ENCODE results near the gene CPNE6.
"Not testable (repeated sequence)": the region's sequence is repeated elsewhere in the genome, so short reads cannot be mapped to it uniquely, and the experiment has no call there.

The CPNE6 gene

DNA sequence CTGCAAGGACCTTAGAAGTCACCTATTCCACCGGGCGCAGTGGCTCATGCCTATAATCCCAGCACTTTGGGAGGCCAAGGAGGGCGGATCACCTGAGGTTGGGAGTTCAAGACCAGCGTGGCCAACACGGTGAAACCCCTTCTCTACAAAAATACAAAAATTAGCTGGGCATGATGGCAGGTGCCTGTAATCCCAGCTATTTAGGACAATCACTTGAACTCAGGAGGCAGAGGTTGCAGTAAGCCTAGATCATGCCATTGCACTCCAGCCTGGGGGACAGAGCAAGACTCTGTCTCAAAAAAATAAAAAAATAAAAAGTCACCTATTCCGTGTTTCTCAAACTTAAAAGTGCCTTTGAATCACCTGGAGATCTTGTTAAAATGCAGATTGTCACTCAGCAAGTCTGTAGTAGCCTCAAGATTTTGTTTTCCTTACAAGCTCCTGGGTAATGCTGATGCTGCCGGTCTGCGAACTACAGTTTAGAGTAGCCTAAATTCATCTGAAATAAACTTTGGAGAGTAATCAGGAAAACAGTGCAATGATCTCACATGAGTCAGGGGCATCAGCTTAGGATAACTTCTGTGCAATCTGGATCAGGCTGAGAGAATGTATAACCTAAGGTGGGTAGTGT lies 34.4 kb downstream of the CPNE6 start:
- not testable (repeated sequence) for DNase-seq (ENCODE audit: low read depth)

- no peak for DNase-seq (ENCODE audit: low read depth)
These were observed 35.4 kb downstream of the CPNE6 start for GRCh38 chr14:24106672-24107271.

DNA sequence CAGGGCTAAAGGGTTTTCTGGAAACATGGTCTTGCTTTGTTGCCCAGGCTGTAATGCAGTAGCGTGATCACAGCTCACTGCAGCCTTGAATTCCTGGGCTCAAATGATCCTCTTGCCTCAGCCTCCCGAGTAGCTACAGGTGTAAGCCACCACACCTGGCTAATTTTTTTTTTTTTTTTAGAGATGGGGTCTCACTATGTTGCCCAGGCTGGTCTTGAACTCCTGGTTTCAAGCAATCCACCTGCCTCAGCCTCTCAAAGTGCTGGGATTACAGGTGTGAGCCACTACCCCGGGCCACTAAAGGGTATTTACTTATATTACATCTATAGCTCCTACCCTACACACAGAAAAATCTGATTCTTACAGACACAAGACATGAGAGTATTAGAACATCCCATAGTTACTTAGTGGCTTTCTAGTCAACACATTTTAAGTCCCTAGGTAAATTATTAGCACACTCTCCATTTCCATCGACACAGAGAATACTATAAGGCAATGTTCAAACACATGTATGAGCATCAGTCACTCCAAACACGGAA lies 37.0 kb downstream of the CPNE6 start:
- DNase-seq (ENCODE audit: low read depth): no peak

- DNase-seq (ENCODE audit: low read depth): no peak
These were observed 38.7 kb downstream of the CPNE6 start for GRCh38 chr14:24110060-24110459.

GRCh38 chr14:24110523-24110922 lies 39.2 kb downstream of the CPNE6 start:
- no peak for DNase-seq (ENCODE audit: low read depth)

DNA sequence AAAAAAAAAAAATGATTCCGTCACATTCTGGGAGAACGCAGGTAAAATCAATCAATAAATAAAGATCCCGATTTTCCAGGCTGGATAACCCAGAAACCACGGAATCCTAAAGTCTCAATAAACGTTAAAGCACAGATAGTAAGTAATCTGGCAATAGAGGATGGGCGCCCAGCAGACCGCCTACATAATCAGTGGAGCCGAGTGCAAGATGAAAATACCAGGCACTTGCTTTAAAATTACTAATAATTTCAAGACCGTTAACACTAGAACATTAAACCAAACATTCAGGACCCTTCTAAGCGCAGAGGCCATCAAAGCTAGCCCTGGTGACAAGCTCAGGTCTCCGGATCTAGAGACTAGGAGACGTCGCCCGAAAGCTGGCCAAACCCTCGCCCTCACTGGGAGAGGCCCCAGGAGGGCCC lies 42.0 kb downstream of the CPNE6 start:
- DNase-seq (ENCODE audit: low read depth): no peak

DNA sequence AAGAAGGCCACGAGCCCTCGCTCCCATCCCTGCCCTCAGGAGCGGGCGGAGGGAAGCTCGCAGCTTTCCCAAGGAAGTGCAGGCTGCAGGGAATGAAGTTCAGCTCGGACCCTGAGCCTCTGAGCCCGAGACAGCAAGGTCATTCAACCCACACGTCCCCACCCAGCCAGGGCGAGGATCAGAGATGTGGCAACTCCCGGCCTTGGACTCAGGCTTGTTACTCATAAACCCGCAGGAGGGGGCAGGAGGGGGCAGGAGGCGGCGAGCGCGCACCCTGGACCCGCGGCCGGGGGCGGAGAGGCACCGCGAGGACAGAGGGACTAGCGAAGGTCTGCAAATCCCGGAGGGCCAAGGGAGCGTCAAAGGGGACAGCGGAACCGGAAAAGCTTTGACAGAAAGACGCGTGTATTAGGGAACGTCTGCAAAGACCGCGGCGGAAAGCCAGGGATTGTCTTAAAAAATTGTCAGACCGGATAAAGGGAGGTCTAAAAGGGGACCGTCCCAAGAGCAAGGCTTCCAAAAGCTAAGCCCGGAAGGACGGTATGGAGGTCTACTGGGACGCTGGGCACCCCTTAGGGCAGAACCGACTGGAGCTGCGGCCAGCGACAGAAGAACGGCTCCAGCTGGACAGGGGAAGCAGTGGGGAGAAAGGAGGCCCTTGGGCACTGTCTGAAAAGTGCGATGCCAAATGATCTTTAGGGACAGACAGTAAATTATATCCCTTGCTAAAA lies 42.6 kb downstream of the CPNE6 start:
- peak; percentile 91 for DNase-seq (ENCODE audit: low read depth)

DNA sequence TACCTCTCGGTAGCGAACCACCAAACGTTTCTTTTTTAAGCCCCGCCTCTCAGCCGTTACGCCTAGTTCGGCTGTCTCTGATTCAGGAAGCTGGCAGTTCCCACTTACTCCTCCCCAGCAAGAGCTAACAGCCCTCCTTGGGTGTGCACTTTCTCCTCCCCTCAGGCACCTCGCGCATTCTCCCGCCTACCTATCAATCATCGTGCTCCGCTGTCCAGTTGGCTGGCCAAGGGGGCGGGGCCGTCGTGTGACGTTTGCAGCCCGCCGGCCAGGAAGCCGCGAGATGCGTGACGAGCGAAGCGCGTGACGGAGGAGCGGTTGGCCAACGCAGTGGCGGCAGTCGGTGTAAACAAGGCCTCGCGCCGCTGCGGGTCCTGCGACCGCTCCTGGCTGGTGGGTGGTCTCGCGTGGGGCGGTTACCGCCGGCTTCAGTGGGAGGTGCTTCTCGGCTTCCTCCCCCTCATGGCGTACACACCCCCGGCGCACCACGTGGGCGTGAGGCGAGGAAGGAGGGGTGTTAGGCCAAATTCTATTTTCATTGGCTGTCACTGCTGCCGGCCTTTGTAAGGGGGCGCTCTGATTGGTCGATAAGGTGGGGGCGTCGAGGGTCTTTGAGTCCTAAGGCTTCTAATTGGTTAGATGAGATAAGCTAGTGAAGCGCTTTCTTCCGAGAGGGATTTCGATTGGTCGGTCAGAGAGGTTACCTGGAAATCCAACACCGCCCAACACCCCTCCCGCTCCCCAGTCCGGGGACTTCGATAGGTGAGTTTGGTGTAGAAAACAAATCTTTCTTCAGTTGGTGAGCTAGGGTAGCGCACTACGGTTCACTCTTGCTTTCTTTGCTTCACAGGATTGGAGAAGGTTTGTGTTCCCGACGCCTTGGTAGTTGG lies 43.4 kb downstream of the CPNE6 start, which contains the start of the genes DCAF11 and NRL:
Gene DCAF11 (plus strand): TSS at position 246 of the 890 bp plus-strand sequence. CDS start 818 bp downstream, outside the sequence.
Gene NRL (minus strand): TSS at position 418 of the 890 bp plus-strand sequence. CDS start 32,101 bp downstream, outside the sequence.
- peak; percentile 100 for DNase-seq (ENCODE audit: low read depth)

DNA sequence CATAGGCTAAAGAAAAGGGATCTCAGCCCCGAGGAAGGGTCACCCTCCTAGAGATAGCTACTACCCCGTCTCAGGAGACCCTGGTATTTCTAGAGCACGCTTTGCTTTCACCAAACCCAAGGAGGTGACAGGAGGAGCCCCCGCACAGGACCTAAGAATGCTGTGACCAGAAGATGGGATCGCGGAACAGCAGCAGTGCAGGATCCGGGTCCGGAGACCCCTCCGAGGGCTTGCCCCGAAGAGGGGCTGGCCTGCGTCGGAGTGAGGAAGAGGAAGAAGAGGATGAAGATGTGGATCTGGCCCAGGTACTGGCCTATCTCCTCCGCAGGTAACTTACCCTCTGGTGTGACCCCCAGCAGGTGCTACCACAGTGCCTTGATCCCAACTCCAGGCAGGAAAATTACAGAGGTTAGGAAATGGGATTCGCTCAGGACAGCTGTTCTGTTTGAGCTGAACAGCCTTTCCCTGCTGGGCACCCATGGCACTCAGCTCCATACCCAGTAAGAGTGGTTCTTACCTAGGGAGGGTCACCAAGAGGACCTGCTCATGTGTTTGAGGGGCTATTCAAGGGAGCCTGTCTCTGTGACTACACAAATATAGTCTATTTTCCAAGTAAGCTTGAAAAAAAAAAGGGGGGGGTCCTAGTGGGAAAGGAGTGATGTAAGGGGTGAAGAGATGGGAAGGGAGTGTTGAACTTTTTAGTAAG lies 44.2 kb downstream of the CPNE6 start:
- DNase-seq (ENCODE audit: low read depth): no peak

DNA sequence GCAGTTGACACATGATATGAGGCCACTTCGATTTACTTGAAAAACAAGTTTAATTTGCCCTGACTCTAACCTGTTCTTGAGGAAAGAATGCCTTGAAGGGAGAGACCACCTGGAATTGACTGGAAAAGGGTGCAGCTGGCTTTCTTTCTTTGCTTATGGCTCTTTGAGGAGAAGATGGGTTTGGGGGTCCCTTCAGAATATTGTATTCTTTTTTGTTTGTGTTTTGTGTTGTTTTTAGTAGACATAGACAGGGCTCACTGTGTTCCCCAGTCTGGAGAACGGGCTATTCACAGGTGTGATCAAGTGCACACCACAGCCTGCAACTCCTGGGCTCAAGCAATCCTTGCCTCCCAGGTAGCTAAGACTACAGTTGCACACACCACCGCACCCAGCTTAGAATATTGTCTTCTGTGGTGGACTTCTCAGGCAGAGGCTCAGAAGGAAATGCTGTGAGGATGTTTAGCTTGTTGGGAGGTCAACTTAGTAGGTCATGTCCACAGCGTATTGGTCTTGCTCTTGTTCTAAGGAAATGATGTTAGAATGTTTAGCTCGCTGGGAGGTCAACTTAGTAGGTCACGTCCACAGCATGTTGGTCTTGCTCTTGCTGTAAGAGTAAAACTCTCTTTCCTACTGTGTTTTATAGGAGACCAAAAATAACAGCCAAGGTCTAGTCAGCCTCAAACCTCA lies 44.9 kb downstream of the CPNE6 start:
- no peak for DNase-seq (ENCODE audit: low read depth)

DNA sequence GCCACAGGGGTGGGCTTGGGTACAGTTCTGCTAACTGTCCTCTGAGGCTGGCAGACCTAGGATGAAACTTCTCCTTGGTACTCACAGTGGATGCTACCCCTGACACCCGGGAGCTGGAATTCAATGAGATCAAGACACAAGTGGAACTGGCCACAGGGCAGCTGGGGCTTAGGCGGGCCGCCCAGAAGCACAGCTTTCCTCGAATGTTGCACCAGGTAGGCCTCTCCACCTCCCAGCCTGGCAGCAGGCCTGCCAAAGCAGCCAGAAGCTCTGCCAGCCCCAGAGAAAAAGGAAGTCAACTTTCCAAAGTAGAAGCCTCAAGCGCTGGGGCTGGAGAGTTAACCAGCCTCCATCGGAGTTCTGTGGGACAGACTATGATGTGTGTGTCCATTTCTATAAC lies 45.8 kb downstream of the CPNE6 start:
- DNase-seq (ENCODE audit: low read depth): no peak

DNA sequence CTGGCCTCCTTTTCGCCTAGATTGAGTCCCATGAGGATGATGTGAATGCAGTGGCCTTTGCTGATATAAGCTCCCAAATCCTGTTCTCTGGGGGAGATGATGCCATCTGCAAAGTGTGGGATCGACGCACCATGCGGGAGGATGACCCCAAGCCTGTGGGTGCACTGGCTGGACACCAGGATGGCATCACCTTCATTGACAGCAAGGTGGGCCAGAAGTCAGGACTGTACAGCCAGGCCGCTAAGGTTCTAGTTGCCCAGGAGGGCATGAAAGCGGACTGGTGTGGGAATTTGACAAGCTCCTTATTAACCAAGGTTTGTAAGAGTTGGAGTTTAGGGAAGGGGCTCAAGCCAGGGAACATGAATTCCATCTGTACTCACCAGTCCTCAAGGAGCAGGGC lies 48.3 kb downstream of the CPNE6 start:
- DNase-seq (ENCODE audit: low read depth): no peak

- DNase-seq (ENCODE audit: low read depth): no peak
These were observed 49.8 kb downstream of the CPNE6 start for GRCh38 chr14:24121210-24121609.

DNA sequence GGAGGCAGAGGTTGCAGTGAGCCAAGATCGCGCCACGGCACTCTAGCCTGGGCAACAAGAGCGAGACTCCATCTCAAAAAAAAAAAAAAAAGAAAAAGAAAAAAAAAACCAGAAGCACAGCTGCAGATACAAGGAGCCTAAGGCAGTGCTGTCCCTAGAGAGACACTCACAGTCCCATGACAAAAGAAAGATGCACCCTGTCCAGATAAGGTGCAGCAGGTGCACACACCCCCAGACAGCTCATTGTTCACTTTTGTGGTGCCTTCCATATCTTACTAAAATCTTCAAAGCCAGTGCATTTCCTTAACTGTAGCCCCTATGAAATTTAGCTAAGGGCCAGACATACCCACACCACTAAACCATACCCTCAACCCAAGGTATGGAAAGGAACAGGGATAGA lies 51.1 kb downstream of the CPNE6 start:
- DNase-seq (ENCODE audit: low read depth): no peak

DNA sequence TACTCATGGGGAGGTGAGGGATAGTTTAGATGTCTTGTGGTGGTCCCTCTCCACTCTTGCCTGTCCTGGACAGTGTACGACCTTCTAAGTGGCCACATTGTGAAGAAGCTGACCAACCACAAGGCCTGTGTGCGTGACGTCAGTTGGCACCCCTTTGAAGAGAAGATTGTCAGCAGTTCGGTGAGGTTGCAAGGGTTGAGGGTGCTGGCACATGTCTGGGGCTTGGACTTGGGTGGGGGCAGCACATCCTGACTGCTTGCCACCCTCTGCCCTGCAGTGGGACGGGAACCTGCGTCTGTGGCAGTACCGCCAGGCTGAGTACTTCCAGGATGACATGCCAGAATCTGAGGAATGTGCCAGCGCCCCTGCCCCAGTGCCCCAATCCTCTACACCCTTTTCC lies 51.5 kb downstream of the CPNE6 start:
- no peak for DNase-seq (ENCODE audit: low read depth)

- no peak for DNase-seq (ENCODE audit: low read depth)
These were observed 52.4 kb downstream of the CPNE6 start for GRCh38 chr14:24123424-24124417.

DNA sequence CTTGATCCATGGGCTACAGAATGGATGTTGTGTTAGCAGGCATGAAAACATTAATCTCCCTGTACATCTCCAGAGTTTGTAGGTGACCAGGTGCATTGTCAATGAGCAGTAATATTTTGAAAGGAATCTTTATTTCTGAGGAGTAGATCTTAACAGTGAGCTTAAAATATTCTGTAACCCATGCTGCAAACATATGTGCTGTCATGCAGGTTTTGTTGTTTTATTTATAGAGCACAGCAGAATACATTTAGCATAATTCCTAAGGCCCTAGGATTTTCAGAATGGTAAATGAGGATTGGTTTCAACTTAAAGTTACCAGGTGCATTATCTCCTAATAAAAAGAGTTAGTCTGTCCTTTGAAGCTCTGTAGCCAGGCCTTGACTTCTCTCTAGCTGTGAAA lies 55.6 kb downstream of the CPNE6 start:
- no peak for DNase-seq (ENCODE audit: low read depth)

GRCh38 chr14:24127673-24128072 lies 56.3 kb downstream of the CPNE6 start:
- no peak for DNase-seq (ENCODE audit: low read depth)

Data from fibroblast of gingiva (primary cell).